IMR-90 (cell line): ENCODE data around the gene ZNF318. TPM values are rescaled to one million over a fixed set of nuclear protein-coding genes. Genes with fewer than 3 reads are reported as not detected.

Source experiments
- ATAC-seq: fragments of 200-7000 bp; cut with Tn5 transposase; 2 replicates; pipeline ENCODE4 v1.9.1; 2020; ENCODE audit warnings: low read depth, mild to moderate bottlenecking, moderate library complexity
- BruUV-seq: library from RNA; stranded (reverse); fragments of 400-500 nt; replicated peaks from 2 replicates; lab custom pipeline; 2021; lab: Mats Ljungman, UMichigan
- CTCF ChIA-PET: fragments of 300-600 bp; formaldehyde crosslinking; extraction: SDS; loops from one replicate; lab custom pipeline; 2021; ENCODE audit warnings: antibody characterized with exemption; lab: Yijun Ruan, JAX
- POLR2A ChIA-PET: fragments of 300-600 bp; sonication (Branson Sonifier 250); formaldehyde crosslinking; loops from one replicate; lab custom pipeline; 2022; ENCODE audit warnings: antibody characterized with exemption; ENCODE audit not compliant: unreplicated experiment; lab: Charles Lee
- DNase-seq: peaks from one replicate; pipeline ENCODE4 v3.0.0; 2013
- H2AFZ ChIP-seq: replicated peaks from 2 replicates; pipeline ENCODE3; 2013; ENCODE audit warnings: low read length, mild to moderate bottlenecking; ENCODE audit not compliant: poor library complexity
- H2AK5ac ChIP-seq: 2 replicates; pipeline ENCODE4 v1.6.1; 2013; ENCODE audit warnings: low read depth, low read length, inconsistent platforms
- H2AK9ac ChIP-seq: replicated peaks from 2 replicates; pipeline ENCODE3; 2013; ENCODE audit warnings: mild to moderate bottlenecking, low read depth, low read length, moderate library complexity; ENCODE audit not compliant: poor library complexity
- H2BK120ac ChIP-seq: 2 replicates; pipeline ENCODE4 v1.6.1; 2013; ENCODE audit warnings: low read depth, low read length, inconsistent platforms
- H2BK15ac ChIP-seq: 3 replicates; pipeline ENCODE4 v1.6.1; 2013; ENCODE audit warnings: low read depth, low read length, inconsistent platforms
- H2BK20ac ChIP-seq: 2 replicates; pipeline ENCODE4 v1.6.1; 2013; ENCODE audit warnings: low read depth, mild to moderate bottlenecking, inconsistent platforms, low read length, moderate library complexity
- H2BK5ac ChIP-seq: 2 replicates; pipeline ENCODE4 v1.6.1; 2013; ENCODE audit warnings: mild to moderate bottlenecking, low read depth, low read length, inconsistent platforms; ENCODE audit not compliant: poor library complexity, severe bottlenecking
- H3K14ac ChIP-seq: replicated peaks from 2 replicates; pipeline ENCODE4 v1.6.1; 2013; ENCODE audit warnings: low read depth, low read length, inconsistent platforms
- H3K18ac ChIP-seq: 2 replicates; pipeline ENCODE4 v1.6.1; 2013; ENCODE audit warnings: low read depth, low read length, control low read depth
- H3K23ac ChIP-seq: 2 replicates; pipeline ENCODE4 v1.6.1; 2013; ENCODE audit warnings: low read depth, low read length, inconsistent platforms
- H3K27ac ChIP-seq: 2 replicates; pipeline ENCODE4 v1.5.1; 2013; ENCODE audit warnings: mild to moderate bottlenecking, control low read depth, low read length; ENCODE audit not compliant: insufficient read depth
- H3K27me3 ChIP-seq: 2 replicates; pipeline ENCODE4 v1.6.1; 2013; ENCODE audit warnings: low read length; ENCODE audit not compliant: control insufficient read depth, insufficient read depth
- H3K36me3 ChIP-seq: 2 replicates; pipeline ENCODE4 v1.6.1; 2013; ENCODE audit warnings: low read length, mixed read lengths; ENCODE audit not compliant: control insufficient read depth, insufficient read depth
- H3K4ac ChIP-seq: 2 replicates; pipeline ENCODE4 v1.6.1; 2013; ENCODE audit warnings: low read depth, low read length, inconsistent platforms
- H3K4me1 ChIP-seq: 2 replicates; pipeline ENCODE4 v1.6.1; 2013; ENCODE audit warnings: low read length, mixed read lengths; ENCODE audit not compliant: control insufficient read depth, insufficient read depth
- H3K4me2 ChIP-seq: 2 replicates; pipeline ENCODE4 v1.6.1; 2013; ENCODE audit warnings: low read depth, mild to moderate bottlenecking, control low read depth, low read length, moderate library complexity
- H3K4me3 ChIP-seq: 2 replicates; pipeline ENCODE4 v1.5.1; 2013; ENCODE audit warnings: low read depth, mild to moderate bottlenecking, control low read depth, low read length, moderate library complexity; ENCODE audit not compliant: insufficient read depth
- H3K56ac ChIP-seq: 2 replicates; pipeline ENCODE4 v1.6.1; 2013; ENCODE audit warnings: low read length, inconsistent platforms; ENCODE audit not compliant: insufficient read depth; ENCODE audit errors: extremely low read depth
- H3K79me1 ChIP-seq, 2 experiments: 2 replicates each; pipeline ENCODE4 v1.6.1; 2013; ENCODE audit warnings: low read length in 2 of 2, inconsistent platforms in 1 of 2, low read depth in 1 of 2
- H3K9ac ChIP-seq: 2 replicates; pipeline ENCODE4 v1.6.1; 2013; ENCODE audit warnings: low read depth, low read length, control low read depth
- H3K9me1 ChIP-seq: 2 replicates; pipeline ENCODE4 v1.6.1; 2013; ENCODE audit warnings: low read length, inconsistent platforms; ENCODE audit not compliant: insufficient read depth
- H3K9me3 ChIP-seq: 2 replicates; pipeline ENCODE4 v1.6.1; 2013; ENCODE audit warnings: low read length; ENCODE audit not compliant: control insufficient read depth, insufficient read depth
- H4K20me1 ChIP-seq: 2 replicates; pipeline ENCODE4 v1.6.1; 2013; ENCODE audit warnings: low read length, inconsistent platforms; ENCODE audit not compliant: insufficient read depth
- H4K5ac ChIP-seq: 2 replicates; pipeline ENCODE4 v1.6.1; 2013; ENCODE audit warnings: mild to moderate bottlenecking, low read depth, low read length, control low read depth
- H4K8ac ChIP-seq, 2 experiments: 2 replicates each; pipeline ENCODE4 v1.6.1; 2013; ENCODE audit warnings: low read depth in 2 of 2, low read length in 2 of 2, control low read depth in 1 of 2, inconsistent platforms in 1 of 2
- H4K91ac ChIP-seq: 2 replicates; pipeline ENCODE4 v1.6.1; 2013; ENCODE audit warnings: low read depth, low read length, inconsistent platforms; ENCODE audit not compliant: insufficient read depth
- CHD1 ChIP-seq: IDR thresholded peaks from 2 replicates; pipeline ENCODE4 v1.6.1; 2012; ENCODE audit warnings: low read depth, low read length, improper control_type of control experiment
- FOS ChIP-seq: fragments of 150-350 bp; IDR thresholded peaks from 2 replicates; pipeline ENCODE4 v1.6.1; 2016; ENCODE audit warnings: low read depth, low read length
- NFE2L2 ChIP-seq: fragments of 150-350 bp; IDR thresholded peaks from 2 replicates; pipeline ENCODE4 v1.6.1; 2016; ENCODE audit warnings: low read depth, mild to moderate bottlenecking, low read length
- RCOR1 ChIP-seq: IDR thresholded peaks from 2 replicates; pipeline ENCODE4 v1.6.1; 2012; ENCODE audit warnings: mild to moderate bottlenecking, low read length, improper control_type of control experiment; ENCODE audit not compliant: insufficient replicate concordance
- SMC3 ChIP-seq: fragments of 150-350 bp; IDR thresholded peaks from 2 replicates; pipeline ENCODE4 v1.6.1; 2016; ENCODE audit warnings: low read depth, mild to moderate bottlenecking, antibody characterized with exemption, low read length, moderate library complexity
- WGBS, 2 experiments: methylation state at CpG; one replicate each; pipeline versions ENCODE4 v1.1.5 to v1.1.7; 2013; ENCODE audit warnings: missing lambda C conversion rate in 2 of 2; ENCODE audit not compliant: insufficient read length in 1 of 2; ENCODE audit errors: extremely low coverage in 2 of 2; 5-methylcytosine and 5-hydroxymethylcytosine counted together
- dilution Hi-C: fragments of 300-500 bp; cut with HindIII; formaldehyde crosslinking; loops from one replicate; pipeline ENCODE4 v1.14.3; 2018; ENCODE audit warnings: low sequenced_read_pairs; ENCODE audit not compliant: unreplicated experiment
- in situ Hi-C: fragments of 300-500 bp; cut with MboI; formaldehyde crosslinking; loops from 3 replicates; pipeline ENCODE4 v1.14.3; 2019; ENCODE audit warnings: low sequenced_read_pairs, inconsistent platforms, mixed read lengths
- intact Hi-C: fragments of 100-400 bp; cut with micrococcal nuclease; formaldehyde crosslinking; loops from 2 replicates; pipeline ENCODE4 v1.10.0; 2022
- polyA plus RNA-seq, 3 experiments: library from polyadenylated mRNA; depleted of rRNA; stranded (reverse); fragments of >200 nt; gene quantifications; 2 replicates each; pipeline ENCODE4 v1.2.3, GENCODE V29; 2012; ENCODE audit warnings: low replicate concordance in 1 of 3
- total RNA-seq: library from RNA; depleted of rRNA; stranded (reverse); fragments of >200 nt; gene quantifications from 2 replicates; pipeline ENCODE4 v1.2.3, GENCODE V29; 2012
- TF ChIP-seq, protein P1 (sequence below): fragments of 150-350 bp; IDR thresholded peaks from 2 replicates; pipeline ENCODE4 v1.6.1; 2016; ENCODE audit warnings: low read depth, mild to moderate bottlenecking, low read length, moderate library complexity, borderline replicate concordance
- TF ChIP-seq, protein P2 (sequence below): conservative IDR thresholded peaks from 2 replicates; pipeline ENCODE4 v1.5.1; 2012; ENCODE audit warnings: mild to moderate bottlenecking, low read depth, low read length, improper control_type of control experiment

The ZNF318 gene
- total and polyA plus RNA-seq, 2 of the 4 experiments (the other 2 are of a cell fraction): 5.7 to 6.6 TPM

DNA sequence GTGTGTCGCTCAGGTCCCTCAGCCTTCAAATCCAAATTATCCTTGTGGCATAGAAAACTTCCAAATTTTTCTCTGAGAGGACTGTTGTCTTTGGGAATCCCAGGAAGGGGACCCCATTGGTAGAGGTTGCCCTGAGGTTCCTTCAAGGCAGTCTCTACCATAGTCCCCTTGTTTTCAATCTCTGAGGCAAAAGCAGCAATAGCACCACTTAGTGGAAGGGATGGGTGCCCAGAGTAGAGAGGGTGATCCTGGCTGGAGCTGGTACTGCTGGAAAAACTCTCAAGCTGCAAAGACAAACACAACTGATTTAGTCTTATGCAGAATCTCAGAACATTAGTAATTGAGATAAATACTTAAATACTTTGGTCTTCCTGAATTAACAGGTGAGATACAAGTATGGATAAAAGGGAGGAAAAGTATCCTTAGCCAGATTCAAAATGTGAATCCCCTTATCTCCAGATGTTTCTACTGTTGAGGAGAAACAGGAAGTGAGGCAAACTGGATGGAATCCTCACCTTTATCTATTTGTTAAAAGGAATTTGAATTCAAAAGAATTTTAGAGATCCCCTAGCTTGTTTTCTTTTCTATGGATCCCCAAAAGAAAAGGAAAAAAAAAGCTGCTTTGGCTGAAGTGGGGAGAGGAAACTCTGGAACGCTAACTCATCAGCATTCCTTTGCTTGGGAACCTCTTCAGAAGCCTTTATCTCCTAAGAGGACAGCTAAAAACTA lies 13.4 kb downstream of the ZNF318 start:
- Histone ChIP-seq H2AK5ac (no peak overlapping the region), H2AK9ac (no peak overlapping the region), H2BK15ac (no peak overlapping the region), H3K4me3 (no peak overlapping the region), H3K79me1 (peaks cover 30 to 32% of the 10 kb centered on the region in 2 experiments; a peak in 3 of 4 replicates), H3K4me2 (no peak overlapping the region), H3K4ac (no peak overlapping the region), H4K20me1 (no peaks in the 10 kb centered on the region), H3K18ac (no peak overlapping the region), H3K36me3 (peaks cover 28% of the 10 kb centered on the region), H4K5ac (no peak overlapping the region), H3K9me3 (no peaks in the 10 kb centered on the region), H3K4me1 (no peaks in the 10 kb centered on the region), H3K27me3 (no peaks in the 10 kb centered on the region), H3K14ac (0 out of 2 replicates have a peak overlapping the region, but pooled peaks have one; percentile 27), H4K91ac (no peak overlapping the region), H3K23ac (no peak overlapping the region), H3K56ac (no peak overlapping the region), H3K9me1 (peaks cover 14% of the 10 kb centered on the region; the same call in 1 of the 2 replicates), H2BK20ac (no peak overlapping the region), H4K8ac (no peak overlapping the region), H2BK120ac (no peak overlapping the region), H2AFZ (no peak overlapping the region), H3K9ac (no peak overlapping the region), H2BK5ac (no peak overlapping the region), H3K27ac (no peak overlapping the region)
- intact Hi-C loops (no loop called here), in situ Hi-C loops (no loop called here), dilution Hi-C loops (no loop called here)
- POLR2A ChIA-PET: interaction anchor here (0.6 kb wide), 1 partner anchor 302 kb away, joined by 3 read pairs; the partner anchor contains the start of gene CUL7
- CTCF ChIA-PET: interaction anchor here (0.5 to 1.6 kb wide), 3 partner anchors 12 to 29 kb away, joined by 4 to 8 read pairs (median 6); no protein-coding TSS in a partner anchor
- TF ChIP-seq, protein P1, sequence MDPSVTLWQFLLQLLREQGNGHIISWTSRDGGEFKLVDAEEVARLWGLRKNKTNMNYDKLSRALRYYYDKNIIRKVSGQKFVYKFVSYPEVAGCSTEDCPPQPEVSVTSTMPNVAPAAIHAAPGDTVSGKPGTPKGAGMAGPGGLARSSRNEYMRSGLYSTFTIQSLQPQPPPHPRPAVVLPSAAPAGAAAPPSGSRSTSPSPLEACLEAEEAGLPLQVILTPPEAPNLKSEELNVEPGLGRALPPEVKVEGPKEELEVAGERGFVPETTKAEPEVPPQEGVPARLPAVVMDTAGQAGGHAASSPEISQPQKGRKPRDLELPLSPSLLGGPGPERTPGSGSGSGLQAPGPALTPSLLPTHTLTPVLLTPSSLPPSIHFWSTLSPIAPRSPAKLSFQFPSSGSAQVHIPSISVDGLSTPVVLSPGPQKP: no peak
- TF ChIP-seq CHD1 (no peak), RCOR1 (no peak), NFE2L2 (no peak), FOS (no peak), SMC3 (peak; percentile 17; the same call in 1 of the 2 replicates)
- TF ChIP-seq, protein P2, sequence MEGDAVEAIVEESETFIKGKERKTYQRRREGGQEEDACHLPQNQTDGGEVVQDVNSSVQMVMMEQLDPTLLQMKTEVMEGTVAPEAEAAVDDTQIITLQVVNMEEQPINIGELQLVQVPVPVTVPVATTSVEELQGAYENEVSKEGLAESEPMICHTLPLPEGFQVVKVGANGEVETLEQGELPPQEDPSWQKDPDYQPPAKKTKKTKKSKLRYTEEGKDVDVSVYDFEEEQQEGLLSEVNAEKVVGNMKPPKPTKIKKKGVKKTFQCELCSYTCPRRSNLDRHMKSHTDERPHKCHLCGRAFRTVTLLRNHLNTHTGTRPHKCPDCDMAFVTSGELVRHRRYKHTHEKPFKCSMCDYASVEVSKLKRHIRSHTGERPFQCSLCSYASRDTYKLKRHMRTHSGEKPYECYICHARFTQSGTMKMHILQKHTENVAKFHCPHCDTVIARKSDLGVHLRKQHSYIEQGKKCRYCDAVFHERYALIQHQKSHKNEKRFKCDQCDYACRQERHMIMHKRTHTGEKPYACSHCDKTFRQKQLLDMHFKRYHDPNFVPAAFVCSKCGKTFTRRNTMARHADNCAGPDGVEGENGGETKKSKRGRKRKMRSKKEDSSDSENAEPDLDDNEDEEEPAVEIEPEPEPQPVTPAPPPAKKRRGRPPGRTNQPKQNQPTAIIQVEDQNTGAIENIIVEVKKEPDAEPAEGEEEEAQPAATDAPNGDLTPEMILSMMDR: peak; percentile 35
- peak; percentile 15 for DNase-seq
- BruUV-seq: no TSS peak
- peak; percentile 64 for ATAC-seq
- no CpG with 5 or more reads among the region's 2 CpGs for whole genome bisulfite sequencing, 2 experiments
